ENCODE results near the gene ATP2C2. TPM values are rescaled to one million over a fixed set of nuclear protein-coding genes. Genes with fewer than 3 reads are reported as not detected.

ATP2C2 gene
- total RNA-seq, 2 experiments from 2014 or later = not detected

GRCh38 chr16:84484579-84485254 is 116.4 kb downstream of the ATP2C2 start:
- Mint-ChIP-seq H3K36me3 (ENCODE audit: low read depth) (peaks cover 43% of the 10 kb centered on the region), H3K27ac (no peak overlapping the region), H3K4me1 (ENCODE audit: low read depth) (no peaks in the 10 kb centered on the region), H3K27me3 (no peaks in the 10 kb centered on the region), H3K9me3 (no peaks in the 10 kb centered on the region), H3K4me3 (no peak overlapping the region)
- Histone ChIP-seq H3K27me3 (ENCODE audit: control insufficient read depth in 1 of 2, insufficient read depth in 2 of 2, low read length in 2 of 2) (no peaks in the 10 kb centered on the region), H3K27ac (ENCODE audit: low read depth in 1 of 2, low read length in 2 of 2) (no peak overlapping the region), H3K4me3 (ENCODE audit: low read length) (no peak overlapping the region), H3K4me1 (ENCODE audit: insufficient read depth, low read length) (no peaks in the 10 kb centered on the region), H3K36me3 (ENCODE audit: insufficient read depth, low read length) (peaks cover 72% of the 10 kb centered on the region), H3K9me3 (ENCODE audit: control insufficient read depth in 1 of 2, insufficient read depth in 1 of 2, low read length in 2 of 2) (no peaks in the 10 kb centered on the region)
- CTCF ChIA-PET = no interaction called here
- DNase-seq = peak in 1 of 14 experiments; percentile 21
- intact Hi-C loops (cut with DNase I, micrococcal nuclease) = loop anchor here in 1 of 2 experiments (5.0 kb wide), 1 partner anchor 207 kb away; no protein-coding TSS in a partner anchor
- TF ChIP-seq CTCF (IDR thresholded peaks at IDR 0.05) = peak; percentile 28
- POLR2A ChIA-PET = no interaction called here
- no peak for ATAC-seq (ENCODE audit: poor library complexity)

GRCh38 chr16:84485255-84486010 is 117.1 kb downstream of the ATP2C2 start:
- Histone ChIP-seq H3K27me3 (ENCODE audit: control insufficient read depth in 1 of 2, insufficient read depth in 2 of 2, low read length in 2 of 2) (no peaks in the 10 kb centered on the region), H3K4me1 (ENCODE audit: insufficient read depth, low read length) (no peaks in the 10 kb centered on the region), H3K36me3 (ENCODE audit: insufficient read depth, low read length) (peaks cover 67% of the 10 kb centered on the region), H3K9me3 (ENCODE audit: control insufficient read depth in 1 of 2, insufficient read depth in 1 of 2, low read length in 2 of 2) (no peaks in the 10 kb centered on the region), H3K4me3 (ENCODE audit: low read length) (no peak overlapping the region), H3K27ac (ENCODE audit: low read depth in 1 of 2, low read length in 2 of 2) (no peak overlapping the region)
- intact Hi-C loops (cut with DNase I, micrococcal nuclease) = no loop called here
- H3K36me3 Mint-ChIP-seq (ENCODE audit: low read depth) = peaks cover 48% of the 10 kb centered on the region
- no peak for TF ChIP-seq CTCF (IDR thresholded peaks at IDR 0.05)
- no peak overlapping the region for H3K27ac Mint-ChIP-seq
- no peaks in the 10 kb centered on the region for H3K27me3 Mint-ChIP-seq
- ATAC-seq (ENCODE audit: poor library complexity) (no peak), DNase-seq (no peak)
- H3K4me1 Mint-ChIP-seq (ENCODE audit: low read depth) = no peaks in the 10 kb centered on the region
- H3K4me3 Mint-ChIP-seq = no peak overlapping the region
- ChIA-PET POLR2A (no interaction called here), CTCF (no interaction called here)
- H3K9me3 Mint-ChIP-seq = no peaks in the 10 kb centered on the region

- ATAC-seq (ENCODE audit: poor library complexity) (no peak), DNase-seq (no peak)
- no peaks in the 10 kb centered on the region for H3K27me3 ChIP-seq (ENCODE audit: control insufficient read depth in 1 of 2, insufficient read depth in 2 of 2, low read length in 2 of 2)
- Mint-ChIP-seq H3K36me3 (ENCODE audit: low read depth) (peaks cover 54% of the 10 kb centered on the region), H3K27ac (no peak overlapping the region), H3K27me3 (no peaks in the 10 kb centered on the region), H3K4me3 (no peak overlapping the region), H3K4me1 (ENCODE audit: low read depth) (no peaks in the 10 kb centered on the region), H3K9me3 (no peaks in the 10 kb centered on the region)
- intact Hi-C loops (cut with DNase I, micrococcal nuclease) = no loop called here
- no peak overlapping the region for H3K27ac ChIP-seq (ENCODE audit: low read depth in 1 of 2, low read length in 2 of 2)
- H3K36me3 ChIP-seq (ENCODE audit: insufficient read depth, low read length) = peaks cover 66% of the 10 kb centered on the region
- no peaks in the 10 kb centered on the region for H3K9me3 ChIP-seq (ENCODE audit: control insufficient read depth in 1 of 2, insufficient read depth in 1 of 2, low read length in 2 of 2)
- H3K4me1 ChIP-seq (ENCODE audit: insufficient read depth, low read length) = no peaks in the 10 kb centered on the region
- POLR2A ChIA-PET = no interaction called here
- CTCF ChIA-PET = no interaction called here
- H3K4me3 ChIP-seq (ENCODE audit: low read length) = no peak overlapping the region
- TF ChIP-seq CTCF (IDR thresholded peaks at IDR 0.05) = no peak
Measured at GRCh38 chr16:84486126-84486525, 117.8 kb downstream of the ATP2C2 start.

All from CD4-positive, alpha-beta T cell (primary cell).